PFSK-1 (cell line): Measurements from ENCODE around the gene CTDSP2.
A peak's percentile ranks its signal among the peaks of the same experiment; 100 is the strongest.

ENCODE experiments used
- FOXP2 ChIP-seq: optimal IDR thresholded peaks from 2 replicates; pipeline ENCODE3; 2011; ENCODE audit warnings: borderline replicate concordance, control low read depth, inconsistent platforms; ENCODE audit not compliant: insufficient read depth; ENCODE audit errors: extremely low read length, extremely low read depth
- POLR2AphosphoS5 ChIP-seq: IDR thresholded peaks from 2 replicates; pipeline ENCODE4 v1.6.1; 2012; ENCODE audit warnings: low read depth, mild to moderate bottlenecking, control low read depth, low read length, moderate library complexity
- SIN3A ChIP-seq: IDR thresholded peaks from 2 replicates; pipeline ENCODE4 v1.6.1; 2012; ENCODE audit warnings: mild to moderate bottlenecking, low read length, moderate library complexity, borderline replicate concordance; ENCODE audit not compliant: insufficient read depth
- TAF1 ChIP-seq: IDR thresholded peaks from 2 replicates; pipeline ENCODE4 v1.6.1; 2012; ENCODE audit warnings: low read length, control low read depth, borderline replicate concordance; ENCODE audit not compliant: insufficient read depth
- TF ChIP-seq, protein P1 (sequence below), 2 experiments: IDR thresholded peaks; 2 replicates each; pipeline versions ENCODE4 v1.6.1 to v1.8.0; 2011 to 2012; ENCODE audit warnings: low read depth in 2 of 2, low read length in 2 of 2, control low read depth in 1 of 2, inconsistent platforms in 1 of 2, mild to moderate bottlenecking in 1 of 2, moderate library complexity in 1 of 2; ENCODE audit not compliant: insufficient read depth in 1 of 2

The CTDSP2 gene

DNA sequence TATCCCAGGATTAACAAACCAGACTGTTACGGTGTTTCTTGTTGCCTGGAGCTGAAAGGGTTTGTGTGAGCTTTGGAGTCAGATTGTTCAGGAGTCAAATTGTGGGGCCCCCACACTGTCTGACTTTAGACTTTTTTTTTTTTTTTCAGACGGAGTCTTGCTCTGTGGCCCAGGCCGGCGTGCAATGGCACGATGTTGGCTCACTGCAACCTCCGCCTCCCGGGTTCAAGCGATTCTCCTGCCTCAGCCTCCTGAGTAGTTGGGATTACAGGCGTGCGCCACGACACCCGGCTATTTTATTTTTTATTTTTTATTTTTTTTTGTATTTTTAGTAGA is 63.1 kb downstream of the CTDSP2 start:
- no peak for TF ChIP-seq POLR2AphosphoS5
- TF ChIP-seq, protein P1, sequence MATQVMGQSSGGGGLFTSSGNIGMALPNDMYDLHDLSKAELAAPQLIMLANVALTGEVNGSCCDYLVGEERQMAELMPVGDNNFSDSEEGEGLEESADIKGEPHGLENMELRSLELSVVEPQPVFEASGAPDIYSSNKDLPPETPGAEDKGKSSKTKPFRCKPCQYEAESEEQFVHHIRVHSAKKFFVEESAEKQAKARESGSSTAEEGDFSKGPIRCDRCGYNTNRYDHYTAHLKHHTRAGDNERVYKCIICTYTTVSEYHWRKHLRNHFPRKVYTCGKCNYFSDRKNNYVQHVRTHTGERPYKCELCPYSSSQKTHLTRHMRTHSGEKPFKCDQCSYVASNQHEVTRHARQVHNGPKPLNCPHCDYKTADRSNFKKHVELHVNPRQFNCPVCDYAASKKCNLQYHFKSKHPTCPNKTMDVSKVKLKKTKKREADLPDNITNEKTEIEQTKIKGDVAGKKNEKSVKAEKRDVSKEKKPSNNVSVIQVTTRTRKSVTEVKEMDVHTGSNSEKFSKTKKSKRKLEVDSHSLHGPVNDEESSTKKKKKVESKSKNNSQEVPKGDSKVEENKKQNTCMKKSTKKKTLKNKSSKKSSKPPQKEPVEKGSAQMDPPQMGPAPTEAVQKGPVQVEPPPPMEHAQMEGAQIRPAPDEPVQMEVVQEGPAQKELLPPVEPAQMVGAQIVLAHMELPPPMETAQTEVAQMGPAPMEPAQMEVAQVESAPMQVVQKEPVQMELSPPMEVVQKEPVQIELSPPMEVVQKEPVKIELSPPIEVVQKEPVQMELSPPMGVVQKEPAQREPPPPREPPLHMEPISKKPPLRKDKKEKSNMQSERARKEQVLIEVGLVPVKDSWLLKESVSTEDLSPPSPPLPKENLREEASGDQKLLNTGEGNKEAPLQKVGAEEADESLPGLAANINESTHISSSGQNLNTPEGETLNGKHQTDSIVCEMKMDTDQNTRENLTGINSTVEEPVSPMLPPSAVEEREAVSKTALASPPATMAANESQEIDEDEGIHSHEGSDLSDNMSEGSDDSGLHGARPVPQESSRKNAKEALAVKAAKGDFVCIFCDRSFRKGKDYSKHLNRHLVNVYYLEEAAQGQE (IDR thresholded peaks at IDR 0.05; ENCODE audit: insufficient read depth in 1 of 2, low read depth in 2 of 2, low read length in 2 of 2), result no peak
- TF ChIP-seq FOXP2, result no peak

DNA sequence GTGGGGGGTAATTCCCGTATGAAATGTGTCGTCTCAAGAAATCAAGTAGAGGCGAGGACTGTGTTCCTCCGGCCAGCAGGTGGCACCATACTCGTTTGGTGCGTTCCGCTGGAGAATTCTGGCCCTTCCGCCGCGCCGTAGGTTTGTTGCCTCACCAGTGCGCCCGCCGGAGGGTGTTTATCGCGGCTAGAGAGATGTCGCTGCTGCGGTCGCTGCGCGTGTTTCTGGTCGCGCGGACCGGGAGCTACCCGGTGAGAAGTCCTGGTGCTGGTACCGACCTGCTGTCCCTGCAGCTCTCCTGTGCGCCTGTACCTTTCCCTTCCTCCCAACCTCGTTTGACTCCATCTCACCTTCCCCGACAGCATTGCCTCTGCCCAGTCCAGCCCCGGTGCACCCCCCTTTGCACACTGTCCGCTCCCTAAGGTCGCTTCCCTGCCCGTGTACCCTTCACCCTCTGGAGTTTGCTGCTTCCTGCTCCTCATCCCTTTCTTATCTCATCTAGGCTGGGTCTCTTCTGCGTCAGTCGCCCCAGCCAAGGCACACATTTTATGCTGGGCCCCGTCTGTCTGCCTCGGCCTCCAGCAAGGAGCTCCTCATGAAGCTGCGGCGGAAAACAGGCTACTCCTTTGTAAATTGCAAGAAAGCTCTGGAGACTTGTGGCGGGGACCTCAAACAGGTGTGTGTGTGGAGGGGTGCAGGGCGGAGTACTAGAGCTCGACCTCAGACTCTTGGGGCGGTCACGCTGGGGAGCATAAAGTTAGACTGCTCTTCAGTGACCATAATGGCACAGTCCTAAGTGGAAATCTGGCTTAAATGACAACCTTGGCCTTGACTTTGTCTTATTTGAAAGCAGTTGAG is 63.7 kb downstream of the CTDSP2 start, which contains the start of gene TSFM:
TSS of gene TSFM (plus strand) at position 180 of the 858 bp plus-strand sequence. CDS start at position 195, 15 bp downstream.
- TF ChIP-seq SIN3A (peak; percentile 66; the same call in 1 of the 2 replicates), POLR2AphosphoS5 (peak; percentile 96), FOXP2 (peak; percentile 98), TAF1 (peak; percentile 93)
- TF ChIP-seq, protein P1 (IDR thresholded peaks at IDR 0.05; ENCODE audit: insufficient read depth in 1 of 2, low read depth in 2 of 2, low read length in 2 of 2), result peak; percentile 58 to 68; a peak in 3 of 4 replicates

DNA sequence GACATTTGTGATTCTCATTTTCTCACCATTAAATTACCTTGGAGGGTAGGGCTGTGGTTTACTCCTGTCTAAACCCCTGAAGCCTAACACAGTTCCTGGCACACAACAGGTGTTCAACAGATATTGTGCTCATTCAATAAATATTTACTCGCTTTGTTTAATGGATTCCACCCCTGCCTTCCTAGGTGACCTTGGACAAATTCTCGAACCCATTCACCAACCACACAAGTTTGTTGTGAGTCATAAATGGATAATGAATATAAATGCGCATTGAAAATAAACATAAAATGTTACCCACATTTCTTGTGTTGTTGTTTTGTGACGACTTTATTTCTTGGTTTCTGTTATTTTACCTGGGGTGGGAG is 64.3 kb downstream of the CTDSP2 start:
- TF ChIP-seq, protein P1 (IDR thresholded peaks at IDR 0.05; ENCODE audit: insufficient read depth in 1 of 2, low read depth in 2 of 2, low read length in 2 of 2), result no peak
- no peak for TF ChIP-seq SIN3A
- no peak for TF ChIP-seq TAF1
- no peak for TF ChIP-seq FOXP2
- TF ChIP-seq POLR2AphosphoS5, result no peak

DNA sequence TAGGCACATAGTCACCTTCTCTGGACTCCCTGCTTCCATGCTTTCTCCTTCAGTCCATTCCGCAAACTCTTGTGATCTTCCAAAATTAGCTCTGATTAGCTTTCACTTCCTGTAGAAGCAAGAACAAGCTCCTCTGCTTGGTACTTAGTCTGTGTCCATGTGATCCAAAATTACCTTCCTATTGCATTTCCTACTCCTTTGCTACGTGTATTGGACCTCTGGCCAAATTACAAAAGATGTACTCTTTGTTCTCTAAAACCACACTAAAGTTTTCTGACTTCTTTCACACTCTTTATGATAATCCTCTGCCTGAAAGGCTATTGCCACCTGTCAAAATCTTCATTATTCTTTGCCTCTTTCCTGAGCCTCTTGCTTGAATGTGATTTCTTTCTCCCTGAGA is 64.7 kb downstream of the CTDSP2 start:
- no peak for TF ChIP-seq SIN3A
- TF ChIP-seq, protein P1 (IDR thresholded peaks at IDR 0.05; ENCODE audit: insufficient read depth in 1 of 2, low read depth in 2 of 2, low read length in 2 of 2), result no peak
- no peak for TF ChIP-seq POLR2AphosphoS5
- no peak for TF ChIP-seq FOXP2
- no peak for TF ChIP-seq TAF1

DNA sequence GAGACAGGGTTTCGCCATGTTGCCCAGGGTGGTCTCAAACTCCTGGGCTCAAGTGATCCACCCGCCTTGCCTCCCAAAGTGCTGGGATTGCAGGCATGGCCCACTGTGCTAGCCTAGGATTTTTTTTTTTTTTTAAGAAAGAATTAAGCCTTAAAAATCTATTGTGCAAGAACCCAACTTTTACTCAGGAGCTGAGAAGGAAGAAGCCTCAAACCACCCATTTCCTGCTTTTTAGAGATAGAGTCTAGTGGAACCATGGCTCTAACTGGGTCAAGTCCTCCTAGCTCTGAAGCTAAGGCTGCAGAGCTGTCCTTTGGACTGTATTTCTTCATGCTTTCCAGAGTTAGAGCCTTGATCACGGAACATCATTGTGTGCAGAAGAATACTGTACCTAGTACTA is 65.3 kb downstream of the CTDSP2 start:
- TF ChIP-seq SIN3A (no peak), TAF1 (no peak), FOXP2 (no peak), POLR2AphosphoS5 (no peak)
- TF ChIP-seq, protein P1 (IDR thresholded peaks at IDR 0.05; ENCODE audit: insufficient read depth in 1 of 2, low read depth in 2 of 2, low read length in 2 of 2), result no peak
